H9 (cell line): ENCODE measurements around the gene ENG. TPM values are rescaled to one million over a fixed set of nuclear protein-coding genes. Genes with fewer than 3 reads are reported as not detected.

Experiments
- DNase-seq: peaks from one replicate; pipeline ENCODE4 v3.0.0-alpha.2; 2017
- H2AFZ ChIP-seq: one replicate; pipeline ENCODE4 v1.6.1; 2013; ENCODE audit warnings: mild to moderate bottlenecking, low read length, control low read depth, moderate library complexity
- H2AK5ac ChIP-seq: 2 replicates; pipeline ENCODE4 v1.6.1; 2013; ENCODE audit warnings: low read length, control low read depth, mixed read lengths; ENCODE audit not compliant: insufficient read length
- H2BK120ac ChIP-seq: one replicate; pipeline ENCODE4 v1.6.1; 2013; ENCODE audit warnings: low read depth, mild to moderate bottlenecking, low read length, control low read depth, inconsistent platforms; ENCODE audit not compliant: poor library complexity, severe bottlenecking
- H2BK12ac ChIP-seq: 2 replicates; pipeline ENCODE4 v1.6.1; 2013; ENCODE audit warnings: low read length, control low read depth, mixed read lengths, low read depth; ENCODE audit not compliant: insufficient read length
- H2BK15ac ChIP-seq: 2 replicates; pipeline ENCODE4 v1.6.1; 2013; ENCODE audit warnings: low read depth, low read length, control low read depth
- H2BK20ac ChIP-seq: one replicate; pipeline ENCODE4 v1.6.1; 2013; ENCODE audit warnings: low read depth, mild to moderate bottlenecking, low read length, control low read depth, inconsistent platforms; ENCODE audit not compliant: poor library complexity, severe bottlenecking
- H2BK5ac ChIP-seq: 2 replicates; pipeline ENCODE4 v1.6.1; 2013; ENCODE audit warnings: low read length, control low read depth, mixed read lengths; ENCODE audit not compliant: insufficient read length
- H3K14ac ChIP-seq: 2 replicates; pipeline ENCODE4 v1.6.1; 2013; ENCODE audit warnings: low read length, control low read depth; ENCODE audit not compliant: insufficient read depth
- H3K18ac ChIP-seq: 2 replicates; pipeline ENCODE4 v1.6.1; 2013; ENCODE audit warnings: low read depth, mild to moderate bottlenecking, mixed read lengths, low read length, control low read depth; ENCODE audit not compliant: insufficient read length
- H3K23ac ChIP-seq: 2 replicates; pipeline ENCODE4 v1.6.1; 2013; ENCODE audit warnings: low read length, control low read depth, mixed read lengths, low read depth; ENCODE audit not compliant: insufficient read length
- H3K23me2 ChIP-seq: 2 replicates; pipeline ENCODE4 v1.6.1; 2013; ENCODE audit warnings: low read depth, mild to moderate bottlenecking, mixed read lengths, low read length, control low read depth; ENCODE audit not compliant: insufficient read length, poor library complexity, severe bottlenecking
- H3K27ac ChIP-seq: 2 replicates; pipeline ENCODE4 v1.5.1; 2013; ENCODE audit warnings: low read length, control low read depth, mixed read lengths, low read depth; ENCODE audit not compliant: insufficient read length
- H3K27me3 ChIP-seq: 2 replicates; pipeline ENCODE4 v1.6.1; 2013; ENCODE audit warnings: low read length, control low read depth, inconsistent platforms; ENCODE audit not compliant: insufficient read depth
- H3K4ac ChIP-seq: 2 replicates; pipeline ENCODE4 v1.6.1; 2013; ENCODE audit warnings: low read depth, mild to moderate bottlenecking, control low read depth, inconsistent platforms, low read length, moderate library complexity
- H3K4me1 ChIP-seq: 2 replicates; pipeline ENCODE4 v1.6.1; 2013; ENCODE audit warnings: low read length, control low read depth, inconsistent platforms; ENCODE audit not compliant: insufficient read depth
- H3K4me2 ChIP-seq: 2 replicates; pipeline ENCODE4 v1.6.1; 2013; ENCODE audit warnings: low read length, control low read depth, mixed read lengths; ENCODE audit not compliant: insufficient read length, insufficient read depth
- H3K56ac ChIP-seq: 2 replicates; pipeline ENCODE4 v1.6.1; 2013; ENCODE audit warnings: low read depth, mild to moderate bottlenecking, mixed read lengths, low read length, control low read depth; ENCODE audit not compliant: insufficient read length
- H3K79me1 ChIP-seq: 2 replicates; pipeline ENCODE4 v1.6.1; 2013; ENCODE audit warnings: low read depth, mild to moderate bottlenecking, moderate library complexity, low read length, control low read depth, inconsistent platforms; ENCODE audit not compliant: insufficient read depth, poor library complexity, severe bottlenecking
- H3K79me2 ChIP-seq: 2 replicates; pipeline ENCODE4 v1.6.1; 2013; ENCODE audit warnings: low read length, control low read depth, inconsistent platforms; ENCODE audit not compliant: insufficient read depth
- H3K9ac ChIP-seq: 2 replicates; pipeline ENCODE4 v1.6.1; 2013; ENCODE audit warnings: low read length, control low read depth, mixed read lengths; ENCODE audit not compliant: insufficient read length; ENCODE audit errors: extremely low read depth
- H3K9me3 ChIP-seq: one replicate; pipeline ENCODE4 v1.6.1; 2013; ENCODE audit warnings: low read depth, low read length, inconsistent platforms; ENCODE audit not compliant: control insufficient read depth
- H3T11ph ChIP-seq: one replicate; pipeline ENCODE4 v1.6.1; 2013; ENCODE audit warnings: mild to moderate bottlenecking, low read length, control low read depth, inconsistent platforms
- H4K20me1 ChIP-seq: one replicate; pipeline ENCODE4 v1.6.1; 2013; ENCODE audit not compliant: control insufficient read depth, insufficient read length, insufficient read depth
- H4K5ac ChIP-seq: 2 replicates; pipeline ENCODE4 v1.6.1; 2013; ENCODE audit warnings: low read depth, mild to moderate bottlenecking, mixed read lengths, low read length, control low read depth; ENCODE audit not compliant: insufficient read length
- H4K8ac ChIP-seq: replicated peaks from 2 replicates; pipeline ENCODE4 v1.6.1; 2013; ENCODE audit warnings: low read length, control low read depth, mixed read lengths, low read depth; ENCODE audit not compliant: insufficient read length
- H4K91ac ChIP-seq: 2 replicates; pipeline ENCODE4 v1.6.1; 2013; ENCODE audit warnings: low read depth, mild to moderate bottlenecking, moderate library complexity, mixed read lengths, low read length, control low read depth; ENCODE audit not compliant: insufficient read length
- H3K27ac Mint-ChIP-seq, 3 experiments: 2 replicates in 2 of 3; 3 replicates in 1 of 3; pipeline ENCODE4 v1.8.0; 2020 to 2021; ENCODE audit warnings: mixed read lengths in 3 of 3, mild to moderate bottlenecking in 1 of 3, moderate library complexity in 1 of 3
- H3K27me3 Mint-ChIP-seq: 2 replicates; pipeline ENCODE4 v1.8.0; 2021; ENCODE audit warnings: low read depth, mild to moderate bottlenecking, moderate library complexity, mixed read lengths
- H3K36me3 Mint-ChIP-seq, 3 experiments: 2 replicates in 2 of 3; 3 replicates in 1 of 3; pipeline ENCODE4 v1.8.0; 2020 to 2021; ENCODE audit warnings: low read depth in 3 of 3, mixed read lengths in 3 of 3; ENCODE audit not compliant: insufficient read depth in 1 of 3
- H3K4me1 Mint-ChIP-seq, 2 experiments: 2 replicates each; pipeline ENCODE4 v1.8.0; 2020; ENCODE audit warnings: mixed read lengths in 2 of 2
- H3K4me3 Mint-ChIP-seq, 2 experiments: 2 replicates in 1 of 2; 3 replicates in 1 of 2; pipeline ENCODE4 v1.8.0; 2020 to 2021; ENCODE audit warnings: mild to moderate bottlenecking in 2 of 2, mixed read lengths in 2 of 2, moderate library complexity in 1 of 2
- H3K9me3 Mint-ChIP-seq, 2 experiments: 2 replicates in 1 of 2; 3 replicates in 1 of 2; pipeline ENCODE4 v1.8.0; 2020; ENCODE audit warnings: mild to moderate bottlenecking in 2 of 2, mixed read lengths in 2 of 2, moderate library complexity in 1 of 2
- CTCF ChIP-seq: fragments of 200-600 bp; sonication (generic); conservative IDR thresholded peaks from 3 replicates; pipeline ENCODE4 v1.8.0; 2021; ENCODE audit warnings: antibody characterized with exemption, mild to moderate bottlenecking
- WGBS: extraction: QIAGEN DNeasy Blood & Tissue Kit; methylation state at CpG from one replicate; pipeline ENCODE4 v1.1.7; 2013; ENCODE audit warnings: missing lambda C conversion rate, low lambda C conversion rate, mixed read lengths; ENCODE audit not compliant: insufficient read length; ENCODE audit errors: extremely low coverage; 5-methylcytosine and 5-hydroxymethylcytosine counted together
- total RNA-seq: library from RNA; stranded (reverse); gene quantifications from 2 replicates; pipeline ENCODE4 v1.2.1, GENCODE V29; 2021

Gene ENG
- total RNA-seq, 1 experiment from 2014 or later = 2.1 TPM

- no peaks in the 10 kb centered on the region for H4K20me1 ChIP-seq
- H3K27me3 ChIP-seq = no peaks in the 10 kb centered on the region
- no peak overlapping the region for H4K8ac ChIP-seq
- no peak overlapping the region for H3K56ac ChIP-seq
- no peak for DNase-seq
- H3K23me2 ChIP-seq = peaks cover 2% of the 10 kb centered on the region
- peak overlapping the region; percentile 89 to 94 (median 92); a peak in 4 of 7 replicates for H3K27ac Mint-ChIP-seq
- no peak overlapping the region for H2BK15ac ChIP-seq
- H3T11ph ChIP-seq = no peak overlapping the region
- no peak overlapping the region for H2BK12ac ChIP-seq
- peaks cover 6% of the 10 kb centered on the region for H3K27me3 Mint-ChIP-seq
- peak overlapping the region; percentile 93 to 95 for H3K4me3 Mint-ChIP-seq
- no peak overlapping the region for H2BK5ac ChIP-seq
- H2BK20ac ChIP-seq = no peak overlapping the region
- H4K91ac ChIP-seq = no peak overlapping the region
- no peak overlapping the region for H4K5ac ChIP-seq
- peak overlapping the region; percentile 35 for H3K9ac ChIP-seq
- peaks cover 7 to 25% of the 10 kb centered on the region in 2 experiments for H3K4me1 Mint-ChIP-seq
- H2AFZ ChIP-seq = no peak overlapping the region
- H3K27ac ChIP-seq = no peak overlapping the region
- no peak overlapping the region for H2AK5ac ChIP-seq
- H3K79me1 ChIP-seq = peaks cover 16% of the 10 kb centered on the region
- H3K4me1 ChIP-seq = no peaks in the 10 kb centered on the region
- H3K79me2 ChIP-seq = peaks cover 3% of the 10 kb centered on the region; the same call in 1 of the 2 replicates
- no peak overlapping the region for H3K18ac ChIP-seq
- H3K14ac ChIP-seq = no peak overlapping the region; the same call in 1 of the 2 replicates
- H3K23ac ChIP-seq = no peak overlapping the region
- H3K36me3 Mint-ChIP-seq = peaks cover 41 to 51% (median 49%) of the 10 kb centered on the region in 3 experiments
- TF ChIP-seq CTCF = peak; percentile 59
- no peak overlapping the region for H2BK120ac ChIP-seq
- no CpG with 5 or more reads among the region's 12 CpGs for WGBS
- no peak overlapping the region for H3K4ac ChIP-seq
- H3K4me2 ChIP-seq = peak overlapping the region; percentile 82
- no peaks in the 10 kb centered on the region for H3K9me3 Mint-ChIP-seq
- H3K9me3 ChIP-seq = no peaks in the 10 kb centered on the region
Measured at GRCh38 chr9:127786773-127787104, 67.7 kb downstream of the ENG start.
